HG03175 (cell line): Measurements from ENCODE around the gene CTSH.
"Not testable (repeated sequence)": the region's sequence is repeated elsewhere in the genome, so short reads cannot be mapped to it uniquely, and the experiment has no call there.

ENCODE experiments used
- ATAC-seq: cut with Tn5 transposase; IDR thresholded peaks from one replicate; pipeline ENCODE4 v1.9.1; 2021; ENCODE audit warnings: mild to moderate bottlenecking, moderate library complexity; ENCODE audit not compliant: unreplicated experiment

CTSH gene

GRCh38 chr15:78923480-78924360 lies 21.1 kb downstream of the CTSH start:
- ATAC-seq, result no peak

DNA sequence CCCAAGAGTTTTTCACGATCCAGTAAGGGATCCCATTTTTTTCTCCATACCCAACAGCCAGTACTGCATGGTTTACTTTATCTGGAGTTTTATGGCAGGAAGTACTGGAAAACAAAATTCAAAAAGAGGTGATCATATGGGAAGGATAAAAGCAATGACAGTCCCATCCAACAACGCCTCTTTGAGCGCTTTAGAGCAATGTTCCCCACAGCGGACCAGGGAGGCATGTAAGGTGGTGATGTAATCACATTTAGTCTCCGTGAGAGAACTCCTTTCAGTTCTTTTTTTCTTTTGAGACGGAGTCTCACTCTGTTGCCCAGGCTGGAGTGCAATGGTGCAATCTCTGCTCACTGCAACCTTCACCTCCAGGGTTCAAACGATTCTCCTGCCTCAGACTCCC lies 21.8 kb downstream of the CTSH start:
- no peak for ATAC-seq

DNA sequence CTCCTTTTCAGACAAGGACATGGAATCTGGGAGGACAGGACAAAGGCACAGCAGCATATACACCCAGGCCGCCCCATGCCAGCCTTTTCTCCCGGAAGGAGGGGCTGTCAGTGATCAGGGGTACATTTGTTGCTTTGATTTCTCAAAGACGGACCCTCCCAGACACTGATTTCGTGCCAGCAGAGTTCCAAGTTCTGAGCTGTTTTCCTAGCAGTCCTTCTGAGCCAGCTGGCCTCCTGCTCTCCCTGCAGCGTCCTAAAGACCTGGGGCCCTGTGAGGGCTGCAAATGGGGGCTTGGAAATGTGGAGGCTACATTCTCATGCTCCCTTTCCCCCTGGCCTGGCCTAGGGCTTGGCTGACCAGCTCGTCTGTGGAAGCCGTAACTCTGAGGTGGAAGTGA lies 22.3 kb downstream of the CTSH start:
- ATAC-seq, result no peak

DNA sequence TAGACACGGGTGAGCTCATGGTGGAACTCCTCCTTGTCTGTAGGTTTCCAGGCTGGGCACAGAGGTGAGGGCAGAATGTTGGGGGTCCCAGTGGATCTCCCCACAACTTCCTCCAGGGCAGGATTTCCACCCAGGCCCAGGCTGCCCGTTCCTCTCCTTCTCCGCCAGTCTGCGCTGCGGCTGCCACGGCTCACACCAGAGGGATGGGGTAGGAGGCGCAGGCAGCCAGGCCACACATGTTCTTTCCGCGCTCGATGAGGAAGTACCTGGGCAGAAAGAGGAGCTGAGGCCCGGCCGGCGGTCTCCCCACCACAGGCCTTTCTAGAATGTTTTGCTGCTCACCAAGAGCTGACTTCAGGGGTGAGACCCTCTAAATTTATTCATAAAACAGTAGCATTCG lies 22.9 kb downstream of the CTSH start:
- no peak for ATAC-seq

GRCh38 chr15:78921517-78921916 lies 23.3 kb downstream of the CTSH start:
- no peak for ATAC-seq

DNA sequence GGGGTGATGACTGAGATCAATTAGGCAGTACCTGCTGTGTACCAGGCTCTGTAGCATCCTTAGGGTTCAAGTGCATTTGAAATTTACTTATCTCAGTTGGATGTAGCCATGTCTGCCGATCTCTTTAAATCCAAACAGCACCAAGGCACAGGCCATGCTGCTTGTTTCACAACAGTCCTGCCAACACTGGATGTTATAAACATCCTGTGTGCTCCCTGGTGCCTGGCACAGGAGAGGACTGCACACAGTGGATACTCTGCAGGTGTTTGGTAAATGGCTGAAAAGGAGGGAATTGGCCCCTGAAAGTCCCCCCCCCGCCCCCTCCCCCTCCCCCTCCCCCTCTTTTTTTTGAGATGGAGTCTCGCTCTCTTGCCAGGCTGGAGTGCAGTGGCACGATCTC lies 27.0 kb downstream of the CTSH start:
- no peak for ATAC-seq

DNA sequence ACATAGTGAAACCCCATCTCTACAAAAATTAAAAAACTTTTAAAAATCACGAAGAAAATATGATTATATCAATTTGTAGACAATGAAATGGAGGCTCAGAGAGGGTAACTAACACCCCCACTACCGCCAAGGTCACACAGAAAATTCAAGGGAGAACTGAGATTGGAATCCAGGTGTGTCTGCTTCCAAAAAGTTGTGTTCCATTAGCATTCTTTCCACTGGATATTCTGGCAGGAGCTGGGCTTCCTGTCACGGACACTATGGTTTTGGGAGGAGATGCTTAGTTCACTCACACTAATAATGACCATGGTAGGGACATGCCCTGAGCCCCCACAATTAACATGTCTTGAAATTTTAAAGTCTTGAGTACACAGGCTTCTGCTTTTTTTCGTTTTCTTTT lies 28.8 kb downstream of the CTSH start:
- no peak for ATAC-seq

DNA sequence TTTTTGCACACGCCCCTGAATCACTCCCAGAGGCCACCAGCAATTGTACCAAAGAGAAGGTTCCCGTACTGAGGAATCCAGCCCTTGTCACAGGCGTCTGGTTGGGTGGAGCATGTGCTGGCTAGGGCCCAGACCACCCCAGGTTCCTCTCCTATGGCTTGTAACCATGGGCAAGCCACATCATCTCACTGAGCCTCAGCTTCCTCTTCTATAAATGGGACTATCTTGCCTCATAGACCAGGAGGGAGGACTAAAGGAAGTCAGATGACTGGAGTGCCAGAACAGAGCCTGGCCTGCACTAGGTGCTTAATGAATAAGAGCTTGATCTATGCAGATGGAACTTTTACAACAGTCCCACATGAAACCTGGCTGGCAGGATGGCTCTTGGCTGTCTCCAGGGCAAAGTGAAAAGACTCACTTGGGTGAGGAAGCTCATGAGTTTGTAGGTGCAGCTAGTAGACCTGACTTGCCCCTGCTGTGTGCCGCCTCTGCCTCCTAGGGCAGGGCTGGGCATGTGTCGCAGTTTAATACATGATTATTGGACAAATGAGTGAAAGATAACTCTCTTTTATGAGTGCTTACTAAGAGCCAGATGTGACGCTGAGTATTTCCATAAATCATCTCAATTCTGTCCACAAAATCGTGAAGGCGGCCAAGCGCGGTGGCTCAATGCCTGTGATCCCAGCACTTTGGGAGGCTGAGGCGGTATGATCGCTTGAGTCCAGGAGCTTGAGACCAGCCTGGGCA lies 29.3 kb downstream of the CTSH start:
- no peak for ATAC-seq

DNA sequence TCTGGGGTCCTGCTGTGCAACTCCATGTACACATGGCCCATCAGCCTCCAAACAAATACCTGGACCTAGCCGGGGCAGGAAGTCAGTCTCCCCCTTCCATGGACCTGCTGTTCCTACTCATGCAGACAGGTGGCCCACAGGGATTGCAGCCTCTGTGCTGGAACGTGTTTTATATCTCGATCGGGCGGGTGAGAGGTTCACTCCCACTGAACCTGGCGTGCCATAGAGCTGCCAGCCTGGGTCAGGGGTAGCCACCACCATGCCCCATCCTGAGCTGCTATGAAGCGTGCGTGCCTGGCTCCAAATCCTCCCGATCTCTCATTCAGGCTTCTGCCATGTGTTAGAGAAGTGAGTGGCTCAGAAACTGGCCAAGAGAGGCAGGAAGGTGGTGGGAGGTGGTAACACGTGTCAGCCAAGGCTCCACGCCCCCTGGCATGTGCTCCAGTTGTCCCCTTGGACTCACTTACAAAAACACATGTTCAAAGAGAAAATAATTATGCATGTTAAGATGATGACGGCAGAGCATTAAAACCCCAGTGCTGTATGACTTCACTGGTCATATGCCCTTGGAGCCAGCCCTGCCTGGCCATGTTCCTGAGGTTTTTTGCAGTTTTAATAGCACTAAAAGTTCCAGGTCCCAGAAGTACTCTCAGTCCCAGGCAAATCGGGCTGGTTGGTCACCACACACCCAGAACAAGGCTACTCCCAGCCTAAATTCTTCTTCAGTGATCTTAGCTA lies 30.6 kb downstream of the CTSH start:
- no peak for ATAC-seq

GRCh38 chr15:78913012-78913411 lies 31.8 kb downstream of the CTSH start:
- no peak for ATAC-seq

DNA sequence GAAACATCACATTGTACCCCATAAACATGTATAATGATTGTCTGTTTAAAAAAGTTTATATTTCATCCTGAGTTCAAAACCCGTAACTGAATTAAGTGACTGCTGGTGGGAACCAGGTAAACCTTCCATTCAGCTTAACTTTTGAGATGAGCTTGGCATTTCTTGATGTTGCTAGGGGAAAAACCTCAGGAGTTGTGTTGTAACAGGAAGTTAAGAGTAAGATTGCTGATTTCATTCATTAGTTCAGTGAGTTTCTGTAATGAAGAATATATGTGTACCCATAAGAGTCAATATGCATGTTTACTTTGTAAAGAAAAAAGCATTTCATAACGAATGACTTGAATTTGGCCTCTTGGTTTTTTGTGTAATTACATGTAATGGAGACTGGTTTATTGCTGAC lies 32.5 kb downstream of the CTSH start:
- no peak for ATAC-seq

DNA sequence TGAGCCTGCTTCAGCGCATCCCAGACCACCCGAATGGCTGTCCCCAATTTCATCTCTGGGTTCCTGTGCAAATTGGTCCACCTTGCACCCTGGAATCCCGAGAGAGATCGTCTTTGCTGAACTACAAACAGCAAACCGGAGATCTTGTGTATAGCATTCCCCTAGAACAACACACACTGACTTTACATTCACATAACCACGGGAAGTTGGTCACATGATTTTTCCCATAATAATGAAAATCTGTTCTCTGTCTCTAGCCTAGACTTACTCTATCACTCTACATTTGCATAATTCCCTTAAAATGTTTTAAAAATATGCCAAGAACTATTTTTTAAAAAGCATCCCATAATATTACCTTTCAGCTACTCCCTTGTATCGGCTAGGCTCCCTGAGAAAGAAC lies 34.6 kb downstream of the CTSH start:
- no peak for ATAC-seq

DNA sequence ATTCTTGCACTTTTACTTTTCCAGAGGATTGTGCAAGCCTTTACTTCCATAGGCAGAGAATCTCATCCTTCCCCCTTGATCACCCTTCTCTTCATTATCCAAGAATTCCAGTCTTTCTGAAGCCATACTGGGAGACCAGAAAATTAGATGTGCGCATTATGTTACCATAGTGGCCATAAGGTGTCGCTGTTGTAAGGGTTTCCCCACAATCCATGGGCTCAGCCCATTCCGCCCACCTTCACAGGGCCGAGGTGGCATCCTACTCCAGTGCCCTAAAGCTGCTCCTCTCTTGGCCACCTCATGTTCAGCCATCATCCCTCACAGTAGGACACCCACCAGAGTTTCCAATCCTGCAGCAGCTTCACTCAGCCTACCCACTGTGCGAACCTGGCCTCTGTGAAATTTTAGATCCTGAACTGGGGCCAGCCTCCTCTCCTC lies 35.0 kb downstream of the CTSH start:
- no peak for ATAC-seq

GRCh38 chr15:78909160-78909695 lies 35.6 kb downstream of the CTSH start:
- ATAC-seq, result no peak

DNA sequence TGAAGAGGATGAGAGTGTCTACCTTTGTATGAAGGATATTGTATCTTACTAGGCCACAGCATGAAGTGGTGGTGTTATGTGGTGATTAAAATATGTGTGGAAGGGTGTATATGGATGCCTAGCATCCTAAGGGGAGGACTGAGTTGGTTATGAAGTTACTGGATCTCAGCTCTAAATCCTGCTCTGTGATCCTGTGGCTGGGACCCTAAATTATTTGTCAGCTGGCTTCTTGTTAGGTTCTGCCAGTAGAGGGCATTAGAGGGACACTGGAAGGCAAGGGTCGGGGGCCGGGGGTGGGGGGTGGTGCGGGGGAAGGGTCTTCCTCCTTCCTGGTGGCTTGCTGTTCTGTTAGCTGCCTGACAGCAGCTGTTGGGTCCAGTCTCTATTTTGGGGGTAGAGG lies 37.3 kb downstream of the CTSH start:
- ATAC-seq, result no peak

GRCh38 chr15:78906316-78906620 lies 38.6 kb downstream of the CTSH start:
- ATAC-seq, result no peak

GRCh38 chr15:78904599-78905358 lies 40.1 kb downstream of the CTSH start:
- no peak for ATAC-seq

DNA sequence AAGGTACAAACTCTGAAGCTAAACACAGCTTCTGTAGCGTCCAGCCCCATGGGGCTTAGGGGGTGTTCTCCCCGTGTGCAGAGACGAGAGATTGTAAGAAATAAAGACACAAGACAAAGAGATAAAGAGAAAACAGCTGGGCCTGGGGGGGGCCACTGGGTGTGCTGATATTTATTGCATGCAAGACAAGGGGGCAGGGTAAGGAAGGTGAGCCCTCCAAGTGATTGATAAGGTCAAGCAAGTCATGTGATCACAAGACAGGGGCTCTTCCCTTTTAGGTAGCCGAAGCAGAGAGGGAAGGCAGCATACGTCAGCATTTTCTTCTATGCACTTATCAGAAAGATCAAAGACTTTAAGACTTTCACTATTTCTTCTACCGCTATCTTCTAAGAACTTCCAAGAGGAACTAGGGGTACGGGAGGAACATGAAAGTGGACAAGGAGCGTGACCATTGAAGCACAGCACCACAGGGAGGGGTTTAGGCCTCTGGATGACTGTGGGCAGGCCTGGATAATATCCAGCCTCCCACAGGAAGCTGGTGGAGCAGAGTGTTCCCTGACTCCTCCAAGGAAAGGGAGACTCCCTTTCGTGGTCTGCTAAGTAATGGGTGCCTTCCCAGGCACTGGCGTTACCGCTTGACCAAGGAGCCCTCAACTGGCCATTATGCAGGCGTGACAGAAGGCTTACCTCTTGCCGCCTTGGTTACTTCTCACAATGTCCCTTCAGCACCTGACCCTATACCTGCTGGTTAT lies 42.4 kb downstream of the CTSH start:
- not testable (repeated sequence) for ATAC-seq

- ATAC-seq, result not testable (repeated sequence)
These were observed 43.9 kb downstream of the CTSH start for GRCh38 chr15:78900819-78901533.
